Neural cell (in vitro differentiated cells): Measurements from ENCODE around the gene UQCRHL. TPM values are rescaled to one million over a fixed set of nuclear protein-coding genes. Genes with fewer than 3 reads are reported as not detected.

ENCODE experiments used
- H2AFZ ChIP-seq: fragments of 200-600, 300-800 bp; sonication (generic), shearing (Covaris generic); 2 replicates; pipeline ENCODE4 v1.6.0; 2014; ENCODE audit warnings: low read depth, mild to moderate bottlenecking, antibody characterized with exemption, low read length, moderate library complexity
- H3F3A ChIP-seq: fragments of 200-600 bp; shearing (Covaris generic); 2 replicates; pipeline ENCODE4 v1.6.1; 2016; ENCODE audit warnings: mild to moderate bottlenecking, moderate library complexity, mixed read lengths, antibody characterized with exemption, low read length; ENCODE audit not compliant: insufficient read depth, poor library complexity, severe bottlenecking
- H3K27ac ChIP-seq: fragments of 200-600, 300-800 bp; sonication (generic), shearing (Covaris generic); 2 replicates; pipeline ENCODE4 v1.5.1; 2014; ENCODE audit warnings: mild to moderate bottlenecking, low read length, moderate library complexity
- H3K27me3 ChIP-seq: fragments of 300-800, 200-600 bp; sonication (generic), shearing (Covaris generic); 2 replicates; pipeline ENCODE4 v1.6.0; 2014; ENCODE audit warnings: mild to moderate bottlenecking, low read depth, low read length, moderate library complexity; ENCODE audit not compliant: insufficient read depth
- H3K36me3 ChIP-seq: fragments of 300-800, 200-600 bp; sonication (generic), shearing (Covaris generic); 2 replicates; pipeline ENCODE4 v1.5.1; 2014; ENCODE audit warnings: mild to moderate bottlenecking, antibody characterized with exemption, low read length, moderate library complexity; ENCODE audit not compliant: insufficient read depth
- H3K4me2 ChIP-seq: fragments of 300-800, 200-600 bp; sonication (generic), shearing (Covaris generic); 2 replicates; pipeline ENCODE4 v1.6.0; 2014; ENCODE audit warnings: mild to moderate bottlenecking, low read length
- H3K4me3 ChIP-seq: fragments of 300-800, 200-600 bp; sonication (generic), shearing (Covaris generic); 2 replicates; pipeline ENCODE4 v1.5.1; 2014; ENCODE audit warnings: mild to moderate bottlenecking, low read length, moderate library complexity
- H3K79me2 ChIP-seq: fragments of 200-600 bp; shearing (Covaris generic); replicated peaks from 2 replicates; pipeline ENCODE4 v1.6.0; 2014; ENCODE audit warnings: mild to moderate bottlenecking, low read length, moderate library complexity; ENCODE audit not compliant: insufficient read depth
- H3K9ac ChIP-seq: fragments of 300-800, 200-600 bp; sonication (generic), shearing (Covaris generic); 2 replicates; pipeline ENCODE4 v1.6.1; 2016; ENCODE audit warnings: mild to moderate bottlenecking, low read length, mixed read lengths
- H3K9me2 ChIP-seq: fragments of 200-600 bp; shearing (Covaris generic); 2 replicates; pipeline ENCODE4 v1.6.1; 2016; ENCODE audit warnings: mild to moderate bottlenecking, low read length, mixed read lengths; ENCODE audit not compliant: insufficient read depth
- H3K9me3 ChIP-seq: fragments of 200-600, 300-800 bp; sonication (generic), shearing (Covaris generic); 2 replicates; pipeline ENCODE4 v1.6.1; 2016; ENCODE audit warnings: mild to moderate bottlenecking, mixed run types, low read length, moderate library complexity, mixed read lengths
- H4K20me1 ChIP-seq: fragments of 200-600 bp; shearing (Covaris generic); 2 replicates; pipeline ENCODE4 v1.6.1; 2016; ENCODE audit warnings: mild to moderate bottlenecking, mixed run types; ENCODE audit not compliant: insufficient read depth
- EP300 ChIP-seq: fragments of 450-650 bp; conservative IDR thresholded peaks from 2 replicates; pipeline ENCODE4 v1.6.1; 2014; ENCODE audit warnings: antibody characterized with exemption, mild to moderate bottlenecking, moderate library complexity; ENCODE audit not compliant: poor library complexity, severe bottlenecking
- EZH2 ChIP-seq: fragments of 200-600, 300-800 bp; shearing (Covaris generic), sonication (generic); IDR thresholded peaks from 2 replicates; pipeline ENCODE4 v1.6.1; 2014; ENCODE audit warnings: antibody characterized with exemption, low read length, borderline replicate concordance, mild to moderate bottlenecking; ENCODE audit not compliant: insufficient read depth, poor library complexity, severe bottlenecking
- MXI1 ChIP-seq: fragments of 450-650 bp; conservative IDR thresholded peaks from 2 replicates; pipeline ENCODE4 v1.6.1; 2014; ENCODE audit warnings: antibody characterized with exemption, mild to moderate bottlenecking; ENCODE audit not compliant: poor library complexity, severe bottlenecking
- POLR2AphosphoS5 ChIP-seq: IDR thresholded peaks from 2 replicates; pipeline ENCODE4 v1.6.1; 2012
- RAD21 ChIP-seq: fragments of 450-650 bp; conservative IDR thresholded peaks from 2 replicates; pipeline ENCODE4 v1.6.1; 2014; ENCODE audit warnings: antibody characterized with exemption, mild to moderate bottlenecking, moderate library complexity
- REST ChIP-seq: IDR thresholded peaks from 2 replicates; pipeline ENCODE4 v1.6.1; 2012; ENCODE audit warnings: borderline replicate concordance
- SMC3 ChIP-seq: fragments of 450-650 bp; conservative IDR thresholded peaks from 2 replicates; pipeline ENCODE4 v1.6.1; 2014; ENCODE audit warnings: antibody characterized with exemption, mild to moderate bottlenecking, moderate library complexity; ENCODE audit not compliant: poor library complexity
- TAF1 ChIP-seq: IDR thresholded peaks from 2 replicates; pipeline ENCODE4 v1.6.1; 2012; ENCODE audit warnings: low read depth
- polyA plus RNA-seq: library from polyadenylated mRNA; depleted of rRNA; stranded (reverse); fragments of >200 nt; gene quantifications from 2 replicates; pipeline ENCODE4 v1.2.3, GENCODE V29; 2014
- TF ChIP-seq, protein P1 (sequence below): fragments of 450-650 bp; IDR thresholded peaks from 2 replicates; pipeline ENCODE4 v1.5.1; 2014; ENCODE audit warnings: antibody characterized with exemption, mild to moderate bottlenecking, moderate library complexity; ENCODE audit not compliant: poor library complexity, severe bottlenecking

The UQCRHL gene
- polyA plus RNA-seq, 1 donor from 2014 or later, result 6.1 TPM

GRCh38 chr1:15765495-15766194 lies 41.8 kb downstream of the UQCRHL start:
- Histone ChIP-seq H3K27ac (no peak overlapping the region), H3K9ac (no peak overlapping the region), H3K27me3 (no peaks in the 10 kb centered on the region), H3K36me3 (no peaks in the 10 kb centered on the region), H3F3A (no peaks in the 10 kb centered on the region), H2AFZ (no peak overlapping the region), H3K9me2 (no peaks in the 10 kb centered on the region), H3K79me2 (no peaks in the 10 kb centered on the region), H3K4me2 (no peak overlapping the region), H3K4me3 (no peak overlapping the region), H4K20me1 (no peaks in the 10 kb centered on the region), H3K9me3 (no peaks in the 10 kb centered on the region)
- no peak for TF ChIP-seq EZH2
- TF ChIP-seq POLR2AphosphoS5, result no peak
- TF ChIP-seq EP300, result no peak
- no peak for TF ChIP-seq SMC3
- TF ChIP-seq, protein P1, sequence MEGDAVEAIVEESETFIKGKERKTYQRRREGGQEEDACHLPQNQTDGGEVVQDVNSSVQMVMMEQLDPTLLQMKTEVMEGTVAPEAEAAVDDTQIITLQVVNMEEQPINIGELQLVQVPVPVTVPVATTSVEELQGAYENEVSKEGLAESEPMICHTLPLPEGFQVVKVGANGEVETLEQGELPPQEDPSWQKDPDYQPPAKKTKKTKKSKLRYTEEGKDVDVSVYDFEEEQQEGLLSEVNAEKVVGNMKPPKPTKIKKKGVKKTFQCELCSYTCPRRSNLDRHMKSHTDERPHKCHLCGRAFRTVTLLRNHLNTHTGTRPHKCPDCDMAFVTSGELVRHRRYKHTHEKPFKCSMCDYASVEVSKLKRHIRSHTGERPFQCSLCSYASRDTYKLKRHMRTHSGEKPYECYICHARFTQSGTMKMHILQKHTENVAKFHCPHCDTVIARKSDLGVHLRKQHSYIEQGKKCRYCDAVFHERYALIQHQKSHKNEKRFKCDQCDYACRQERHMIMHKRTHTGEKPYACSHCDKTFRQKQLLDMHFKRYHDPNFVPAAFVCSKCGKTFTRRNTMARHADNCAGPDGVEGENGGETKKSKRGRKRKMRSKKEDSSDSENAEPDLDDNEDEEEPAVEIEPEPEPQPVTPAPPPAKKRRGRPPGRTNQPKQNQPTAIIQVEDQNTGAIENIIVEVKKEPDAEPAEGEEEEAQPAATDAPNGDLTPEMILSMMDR, result no peak
- no peak for TF ChIP-seq RAD21
- no peak for TF ChIP-seq REST
- no peak for TF ChIP-seq TAF1
- TF ChIP-seq MXI1, result no peak

- Histone ChIP-seq H4K20me1 (no peaks in the 10 kb centered on the region), H3K36me3 (no peaks in the 10 kb centered on the region), H3K79me2 (no peaks in the 10 kb centered on the region)
Measured at GRCh38 chr1:15764890-15765289, 42.6 kb downstream of the UQCRHL start.

More at GRCh38 chr1:15764890-15765289, 42.6 kb downstream of the UQCRHL start:
- no peaks in the 10 kb centered on the region for H3K27me3 ChIP-seq
- TF ChIP-seq RAD21, result no peak
- TF ChIP-seq TAF1, result no peak
- no peak for TF ChIP-seq MXI1
- TF ChIP-seq, protein P1, result no peak
- TF ChIP-seq EP300, result no peak
- no peak for TF ChIP-seq SMC3
- TF ChIP-seq REST, result no peak
- no peak for TF ChIP-seq POLR2AphosphoS5
- no peak for TF ChIP-seq EZH2
- no peaks in the 10 kb centered on the region for H3K9me3 ChIP-seq
- no peak overlapping the region for H3K9ac ChIP-seq
- no peaks in the 10 kb centered on the region for H3F3A ChIP-seq
- no peak overlapping the region for H2AFZ ChIP-seq
- H3K4me3 ChIP-seq, result no peak overlapping the region
- H3K27ac ChIP-seq, result no peak overlapping the region
- no peak overlapping the region for H3K4me2 ChIP-seq
- no peaks in the 10 kb centered on the region for H3K9me2 ChIP-seq
